ENCODE measurements around the gene PHF13.

GRCh38 chr1:6574025-6574620, 39.4 kb upstream of the PHF13 start:
- TF ChIP-seq CTCF (IDR thresholded peaks at IDR 0.05; ENCODE audit: extremely low read depth in 1 of 2, insufficient read depth in 1 of 2, low read depth in 1 of 2, low read length in 2 of 2) (no peak), POLR2A (IDR thresholded peaks at IDR 0.05; ENCODE audit: low read depth, low read length) (no peak)
